Ascending aorta (tissue), 2 donors: ENCODE results near the gene ATP2B2. TPM values are rescaled to one million over a fixed set of nuclear protein-coding genes. Genes with fewer than 3 reads are reported as not detected.
A peak's percentile ranks its signal among the peaks of the same experiment; 100 is the strongest.

Experiments used
- DNase-seq, 2 donors: peaks; one replicate each; pipeline ENCODE4 v3.0.0-alpha.2; 2019; ENCODE audit warnings: low spot score in 2 of 2
- H3K27ac ChIP-seq, 2 donors: fragments of 200-600 bp; sonication (generic); one replicate each; pipeline ENCODE4 v1.5.1; 2016 to 2017; ENCODE audit warnings: mild to moderate bottlenecking in 1 of 2
- H3K27me3 ChIP-seq: fragments of 200-600 bp; sonication (generic); one replicate; pipeline ENCODE4 v1.5.1; 2017
- H3K36me3 ChIP-seq, 2 donors: fragments of 200-600 bp; sonication (generic); one replicate each; pipeline ENCODE4 v1.5.1; 2016
- H3K4me1 ChIP-seq, 2 donors: fragments of 200-600 bp; sonication (generic); one replicate each; pipeline ENCODE4 v1.5.1; 2016 to 2017; ENCODE audit warnings: mild to moderate bottlenecking in 1 of 2
- H3K4me3 ChIP-seq, 2 donors: fragments of 200-600 bp; sonication (generic); one replicate each; pipeline ENCODE4 v1.5.1; 2016 to 2017; ENCODE audit warnings: mild to moderate bottlenecking in 1 of 2
- H3K9me3 ChIP-seq, 2 donors: fragments of 200-600 bp; sonication (generic); one replicate each; pipeline ENCODE4 v1.5.1; 2016
- intact Hi-C: fragments of 100-400 bp; cut with DNase I; formaldehyde crosslinking; loops from one replicate; pipeline ENCODE4 v1.15.1; 2023
- total RNA-seq: library from RNA; depleted of rRNA; stranded (reverse); fragments of >200 nt; gene quantifications from one replicate; pipeline ENCODE4 v1.1.0, GENCODE V29; 2016
- TF ChIP-seq, protein P1 (sequence below), 3 experiments: fragments of 200-600 bp in 2 of 3; fragments of 450-650 bp in 1 of 3; sonication (generic) in 2 of 3; IDR thresholded peaks; one replicate each; pipeline ENCODE4 v1.5.1; 2016 to 2019; ENCODE audit warnings: antibody characterized with exemption in 3 of 3, mild to moderate bottlenecking in 1 of 3, moderate library complexity in 1 of 3

ATP2B2 gene
- total RNA-seq, 1 donor from 2014 or later = not detected

DNA sequence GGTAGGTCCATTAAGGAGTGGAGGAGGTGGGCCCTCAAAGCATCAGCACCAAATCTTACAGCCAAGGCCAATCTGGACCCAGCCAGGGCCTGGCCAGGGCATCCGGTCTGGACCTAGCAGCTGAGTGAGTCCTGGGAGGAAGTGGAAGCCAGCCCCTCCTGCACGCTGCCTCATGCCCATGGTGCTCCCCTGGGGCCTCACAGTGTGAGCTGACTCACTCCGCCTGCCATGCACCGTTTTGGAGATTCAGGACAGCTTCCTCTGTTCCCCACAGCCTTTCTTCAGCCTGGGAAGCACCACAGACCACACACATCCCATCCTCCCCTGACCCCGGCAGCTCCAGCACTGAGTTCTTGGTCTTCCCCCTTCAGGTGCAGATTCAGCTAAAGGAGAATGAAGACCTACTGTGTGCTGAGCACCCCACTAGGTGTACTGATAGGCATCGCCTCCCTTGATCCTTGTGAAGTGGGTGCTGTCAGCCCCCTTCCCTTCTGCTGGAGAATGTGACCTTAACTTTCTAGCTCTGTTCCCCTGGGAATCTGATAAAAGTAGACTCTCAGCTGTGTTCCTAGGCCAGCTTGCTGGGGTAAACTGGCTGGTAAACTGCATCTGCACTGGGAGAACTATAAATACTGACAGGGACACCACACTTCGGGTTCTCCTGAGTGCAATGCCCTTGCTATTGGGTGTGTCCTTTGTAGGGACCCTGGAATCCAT, 147.6 kb downstream of the ATP2B2 start:
- Histone ChIP-seq H3K4me1 (peaks cover 0 to 6% of the 10 kb centered on the region in 2 donors), H3K9me3 (no peaks in the 10 kb centered on the region), H3K4me3 (no peak overlapping the region), H3K27me3 (no peaks in the 10 kb centered on the region), H3K36me3 (no peaks in the 10 kb centered on the region), H3K27ac (peak overlapping the region; percentile 16 to 38)
- peak in 1 of 2 donors; percentile 72 for DNase-seq
- TF ChIP-seq, protein P1, sequence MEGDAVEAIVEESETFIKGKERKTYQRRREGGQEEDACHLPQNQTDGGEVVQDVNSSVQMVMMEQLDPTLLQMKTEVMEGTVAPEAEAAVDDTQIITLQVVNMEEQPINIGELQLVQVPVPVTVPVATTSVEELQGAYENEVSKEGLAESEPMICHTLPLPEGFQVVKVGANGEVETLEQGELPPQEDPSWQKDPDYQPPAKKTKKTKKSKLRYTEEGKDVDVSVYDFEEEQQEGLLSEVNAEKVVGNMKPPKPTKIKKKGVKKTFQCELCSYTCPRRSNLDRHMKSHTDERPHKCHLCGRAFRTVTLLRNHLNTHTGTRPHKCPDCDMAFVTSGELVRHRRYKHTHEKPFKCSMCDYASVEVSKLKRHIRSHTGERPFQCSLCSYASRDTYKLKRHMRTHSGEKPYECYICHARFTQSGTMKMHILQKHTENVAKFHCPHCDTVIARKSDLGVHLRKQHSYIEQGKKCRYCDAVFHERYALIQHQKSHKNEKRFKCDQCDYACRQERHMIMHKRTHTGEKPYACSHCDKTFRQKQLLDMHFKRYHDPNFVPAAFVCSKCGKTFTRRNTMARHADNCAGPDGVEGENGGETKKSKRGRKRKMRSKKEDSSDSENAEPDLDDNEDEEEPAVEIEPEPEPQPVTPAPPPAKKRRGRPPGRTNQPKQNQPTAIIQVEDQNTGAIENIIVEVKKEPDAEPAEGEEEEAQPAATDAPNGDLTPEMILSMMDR (IDR thresholded peaks at IDR 0.05) = no peak
- intact Hi-C loops = no loop called here

DNA sequence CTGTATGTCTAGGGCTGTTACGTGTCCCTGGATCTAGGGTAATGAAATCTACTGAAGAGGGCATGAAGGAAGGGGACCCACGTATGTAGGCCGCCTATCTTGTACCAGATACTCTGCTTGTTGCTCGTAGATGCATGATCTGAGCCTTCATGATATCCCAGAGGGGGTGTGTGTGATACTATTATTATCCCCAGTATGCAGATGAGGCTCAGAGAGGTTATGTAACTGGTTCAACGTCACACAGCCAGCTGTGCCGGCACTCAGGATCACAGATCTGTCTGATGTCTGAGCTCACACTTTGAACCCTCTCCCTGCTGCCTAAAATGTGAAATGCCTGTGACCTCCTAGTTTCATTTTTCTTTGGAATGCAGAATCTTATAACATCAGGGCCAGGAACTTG, 148.3 kb downstream of the ATP2B2 start:
- intact Hi-C loops = no loop called here
- TF ChIP-seq, protein P1 (IDR thresholded peaks at IDR 0.05) = no peak

DNA sequence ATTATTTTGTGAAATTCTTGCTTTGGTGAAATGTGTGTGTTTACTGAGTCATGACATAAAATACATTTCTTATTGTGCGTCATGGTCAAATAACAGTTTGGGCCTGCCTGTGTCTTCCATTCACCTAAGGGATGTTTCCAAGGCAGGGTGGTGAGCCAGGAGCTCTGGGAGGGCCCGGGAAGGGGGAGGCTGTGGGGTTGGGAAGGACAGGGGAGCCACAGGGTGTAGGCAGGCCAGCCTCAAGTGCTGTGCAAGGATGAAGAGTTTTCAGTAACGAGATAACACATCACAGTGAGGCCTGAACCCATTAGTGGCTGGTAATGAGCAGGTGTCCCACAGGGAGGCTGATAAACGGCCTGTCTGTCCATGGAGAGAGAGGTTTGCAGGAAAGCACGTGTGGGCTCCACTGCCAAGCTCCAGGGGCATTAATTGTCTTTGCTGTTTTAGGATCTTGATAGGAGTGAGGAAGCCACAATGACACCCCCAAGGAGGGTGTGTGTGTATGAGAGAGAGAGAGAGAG, 148.9 kb downstream of the ATP2B2 start:
- Histone ChIP-seq H3K4me1 (peaks cover 0 to 6% of the 10 kb centered on the region in 2 donors), H3K27me3 (no peaks in the 10 kb centered on the region)

More for the DNA sequence above, 148.3 kb downstream of the ATP2B2 start:
- Histone ChIP-seq H3K9me3 (no peaks in the 10 kb centered on the region), H3K27me3 (no peaks in the 10 kb centered on the region), H3K36me3 (no peaks in the 10 kb centered on the region), H3K27ac (peak overlapping the region; percentile 16 to 38), H3K4me1 (peaks cover 0 to 6% of the 10 kb centered on the region in 2 donors), H3K4me3 (no peak overlapping the region)
- no peak for DNase-seq

DNA sequence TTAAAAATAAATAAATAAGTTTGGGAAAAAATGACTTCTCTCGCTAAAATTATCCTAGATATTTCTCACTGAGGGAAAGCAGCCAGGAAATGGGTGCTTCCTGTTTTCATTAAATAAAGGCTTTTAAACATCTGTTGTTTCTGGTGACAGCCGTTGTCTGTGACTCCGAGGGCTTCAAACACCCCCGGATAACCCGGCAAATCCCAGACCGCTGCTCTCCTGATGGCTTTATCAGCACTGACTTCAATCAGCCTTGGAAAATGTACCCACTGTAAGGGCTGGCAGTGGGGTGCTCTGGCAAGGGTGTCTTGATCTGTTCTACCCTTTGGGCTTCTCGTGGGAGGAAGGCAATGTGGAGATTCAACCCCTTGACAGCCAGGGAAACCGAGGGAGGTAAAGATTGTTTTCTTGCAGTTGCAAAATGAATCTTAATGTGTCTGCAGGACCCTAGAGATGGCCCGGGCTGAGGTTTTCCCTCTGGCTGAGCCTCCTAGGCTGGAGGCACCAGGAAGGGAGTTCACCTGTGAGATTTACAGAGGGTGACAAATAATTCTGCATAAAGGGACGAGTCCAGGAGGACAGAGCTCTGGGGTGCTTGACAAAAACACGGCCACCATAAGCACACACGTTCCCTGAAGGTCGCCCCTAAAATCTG, 150.9 kb downstream of the ATP2B2 start:
- intact Hi-C loops = no loop called here
- no peak overlapping the region for H3K27ac ChIP-seq
- no peaks in the 10 kb centered on the region for H3K27me3 ChIP-seq
- TF ChIP-seq, protein P1 (IDR thresholded peaks at IDR 0.05) = no peak
- H3K36me3 ChIP-seq = no peaks in the 10 kb centered on the region
- DNase-seq = no peak
- no peaks in the 10 kb centered on the region for H3K9me3 ChIP-seq
- H3K4me1 ChIP-seq = peaks cover 0 to 6% of the 10 kb centered on the region in 2 donors
- no peak overlapping the region for H3K4me3 ChIP-seq

More for the DNA sequence above, 148.9 kb downstream of the ATP2B2 start:
- H3K27ac ChIP-seq = no peak overlapping the region
- intact Hi-C loops = no loop called here
- H3K4me3 ChIP-seq = no peak overlapping the region
- no peaks in the 10 kb centered on the region for H3K36me3 ChIP-seq
- H3K9me3 ChIP-seq = no peaks in the 10 kb centered on the region
- TF ChIP-seq, protein P1 (IDR thresholded peaks at IDR 0.05) = no peak
- DNase-seq = no peak

DNA sequence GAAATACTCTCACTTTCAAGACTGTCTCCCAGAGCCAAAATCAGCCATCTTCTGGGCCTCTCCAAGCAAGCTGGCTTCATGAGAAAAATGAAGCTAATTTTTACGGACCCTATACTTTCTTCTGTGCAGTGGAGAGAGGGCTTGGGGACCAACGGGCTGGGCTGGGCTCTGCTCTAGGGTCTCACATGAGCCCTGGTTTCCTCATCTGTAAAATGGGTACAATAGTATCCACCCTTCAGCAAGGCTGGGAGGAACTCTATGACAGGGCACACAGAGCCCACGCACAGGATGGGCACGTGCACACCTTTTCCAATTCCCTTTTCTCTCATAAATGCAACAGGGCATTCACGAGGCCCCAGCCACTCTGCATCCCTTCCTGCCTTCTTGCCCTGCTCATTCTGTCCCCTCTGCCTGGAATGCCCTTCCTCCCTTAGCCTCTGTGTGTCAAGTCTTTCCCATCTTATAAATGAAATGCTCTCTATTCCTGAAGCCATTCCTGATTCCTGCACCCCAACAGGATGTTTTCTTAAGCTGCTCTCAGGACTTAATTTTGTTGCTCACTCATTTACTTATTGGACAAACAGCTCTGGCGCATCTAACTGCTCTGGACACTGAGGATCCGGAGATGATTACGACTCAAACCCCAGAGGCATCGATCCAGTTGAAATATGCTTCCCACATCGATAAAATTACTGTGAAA, 151.6 kb downstream of the ATP2B2 start:
- Histone ChIP-seq H3K4me3 (no peak overlapping the region), H3K9me3 (no peaks in the 10 kb centered on the region), H3K27ac (no peak overlapping the region), H3K4me1 (peaks cover 0 to 6% of the 10 kb centered on the region in 2 donors), H3K27me3 (no peaks in the 10 kb centered on the region), H3K36me3 (no peaks in the 10 kb centered on the region)
- DNase-seq = no peak
- intact Hi-C loops = no loop called here
- TF ChIP-seq, protein P1 (IDR thresholded peaks at IDR 0.05) = no peak
